NB4 (cell line): Measurements from ENCODE around the gene SMIM32.

Source experiments
- DNase-seq: peaks from one replicate; pipeline ENCODE4 v3.0.0; 2010; ENCODE audit warnings: low read depth
- H3K4me3 ChIP-seq: one replicate; pipeline ENCODE4 v1.5.1; 2011; ENCODE audit warnings: mild to moderate bottlenecking, low read depth, low read length, moderate library complexity
- CTCF ChIP-seq: IDR thresholded peaks from one replicate; pipeline ENCODE4 v1.5.1; 2012; ENCODE audit warnings: low read depth, low read length
- MAX ChIP-seq: IDR thresholded peaks from 2 replicates; pipeline ENCODE4 v1.6.1; 2011; ENCODE audit warnings: low read depth, low read length
- MYC ChIP-seq: IDR thresholded peaks from 2 replicates; pipeline ENCODE4 v1.6.1; 2011; ENCODE audit warnings: low read depth, low read length
- POLR2A ChIP-seq: IDR thresholded peaks from 2 replicates; pipeline ENCODE4 v1.6.1; 2011; ENCODE audit warnings: mild to moderate bottlenecking; ENCODE audit not compliant: insufficient read length; ENCODE audit errors: extremely low read depth

The SMIM32 gene

GRCh38 chr5:136169218-136169617, 23.7 kb downstream of the SMIM32 start:
- H3K4me3 ChIP-seq = no peak overlapping the region
- no peak for DNase-seq
- TF ChIP-seq CTCF = no peak
- no peak for TF ChIP-seq POLR2A
- no peak for TF ChIP-seq MAX

GRCh38 chr5:136166909-136167308, 26.1 kb downstream of the SMIM32 start:
- DNase-seq = no peak
- H3K4me3 ChIP-seq = no peak overlapping the region
- no peak for TF ChIP-seq MYC
- TF ChIP-seq CTCF = no peak
- no peak for TF ChIP-seq MAX
- no peak for TF ChIP-seq POLR2A

- no peak overlapping the region for H3K4me3 ChIP-seq
- no peak for TF ChIP-seq MAX
- no peak for DNase-seq
Observed at GRCh38 chr5:136164226-136164625, 28.7 kb downstream of the SMIM32 start.

- TF ChIP-seq MAX (no peak), POLR2A (no peak), MYC (no peak), CTCF (no peak)
- DNase-seq = no peak
- H3K4me3 ChIP-seq = no peak overlapping the region
Observed at GRCh38 chr5:136162008-136162407, 31.0 kb downstream of the SMIM32 start.

- H3K4me3 ChIP-seq = no peak overlapping the region
- no peak for DNase-seq
- TF ChIP-seq MYC (no peak), CTCF (no peak), POLR2A (no peak), MAX (no peak)
Observed at GRCh38 chr5:136159457-136159856, 33.5 kb downstream of the SMIM32 start.

GRCh38 chr5:136157514-136157913, 35.4 kb downstream of the SMIM32 start:
- no peak overlapping the region for H3K4me3 ChIP-seq
- TF ChIP-seq POLR2A (no peak), CTCF (no peak), MYC (no peak), MAX (no peak)

More at GRCh38 chr5:136157514-136157913, 35.4 kb downstream of the SMIM32 start:
- no peak for DNase-seq
